H9 (cell line): ENCODE results near the gene HPS4. TPM values are rescaled to one million over a fixed set of nuclear protein-coding genes. Genes with fewer than 3 reads are reported as not detected.

Experiments used
- DNase-seq: peaks from one replicate; pipeline ENCODE4 v3.0.0-alpha.2; 2017
- H2AFZ ChIP-seq: one replicate; pipeline ENCODE4 v1.6.1; 2013; ENCODE audit warnings: mild to moderate bottlenecking, low read length, control low read depth, moderate library complexity
- H2AK5ac ChIP-seq: 2 replicates; pipeline ENCODE4 v1.6.1; 2013; ENCODE audit warnings: low read length, control low read depth, mixed read lengths; ENCODE audit not compliant: insufficient read length
- H2BK120ac ChIP-seq: one replicate; pipeline ENCODE4 v1.6.1; 2013; ENCODE audit warnings: low read depth, mild to moderate bottlenecking, low read length, control low read depth, inconsistent platforms; ENCODE audit not compliant: poor library complexity, severe bottlenecking
- H2BK12ac ChIP-seq: 2 replicates; pipeline ENCODE4 v1.6.1; 2013; ENCODE audit warnings: low read length, control low read depth, mixed read lengths, low read depth; ENCODE audit not compliant: insufficient read length
- H2BK15ac ChIP-seq: 2 replicates; pipeline ENCODE4 v1.6.1; 2013; ENCODE audit warnings: low read depth, low read length, control low read depth
- H2BK20ac ChIP-seq: one replicate; pipeline ENCODE4 v1.6.1; 2013; ENCODE audit warnings: low read depth, mild to moderate bottlenecking, low read length, control low read depth, inconsistent platforms; ENCODE audit not compliant: poor library complexity, severe bottlenecking
- H2BK5ac ChIP-seq: 2 replicates; pipeline ENCODE4 v1.6.1; 2013; ENCODE audit warnings: low read length, control low read depth, mixed read lengths; ENCODE audit not compliant: insufficient read length
- H3K14ac ChIP-seq: 2 replicates; pipeline ENCODE4 v1.6.1; 2013; ENCODE audit warnings: low read length, control low read depth; ENCODE audit not compliant: insufficient read depth
- H3K18ac ChIP-seq: 2 replicates; pipeline ENCODE4 v1.6.1; 2013; ENCODE audit warnings: low read depth, mild to moderate bottlenecking, mixed read lengths, low read length, control low read depth; ENCODE audit not compliant: insufficient read length
- H3K23ac ChIP-seq: 2 replicates; pipeline ENCODE4 v1.6.1; 2013; ENCODE audit warnings: low read length, control low read depth, mixed read lengths, low read depth; ENCODE audit not compliant: insufficient read length
- H3K23me2 ChIP-seq: 2 replicates; pipeline ENCODE4 v1.6.1; 2013; ENCODE audit warnings: low read depth, mild to moderate bottlenecking, mixed read lengths, low read length, control low read depth; ENCODE audit not compliant: insufficient read length, poor library complexity, severe bottlenecking
- H3K27ac ChIP-seq: 2 replicates; pipeline ENCODE4 v1.5.1; 2013; ENCODE audit warnings: low read length, control low read depth, mixed read lengths, low read depth; ENCODE audit not compliant: insufficient read length
- H3K27me3 ChIP-seq: 2 replicates; pipeline ENCODE4 v1.6.1; 2013; ENCODE audit warnings: low read length, control low read depth, inconsistent platforms; ENCODE audit not compliant: insufficient read depth
- H3K4ac ChIP-seq: 2 replicates; pipeline ENCODE4 v1.6.1; 2013; ENCODE audit warnings: low read depth, mild to moderate bottlenecking, control low read depth, inconsistent platforms, low read length, moderate library complexity
- H3K4me1 ChIP-seq: 2 replicates; pipeline ENCODE4 v1.6.1; 2013; ENCODE audit warnings: low read length, control low read depth, inconsistent platforms; ENCODE audit not compliant: insufficient read depth
- H3K4me2 ChIP-seq: 2 replicates; pipeline ENCODE4 v1.6.1; 2013; ENCODE audit warnings: low read length, control low read depth, mixed read lengths; ENCODE audit not compliant: insufficient read length, insufficient read depth
- H3K56ac ChIP-seq: 2 replicates; pipeline ENCODE4 v1.6.1; 2013; ENCODE audit warnings: low read depth, mild to moderate bottlenecking, mixed read lengths, low read length, control low read depth; ENCODE audit not compliant: insufficient read length
- H3K79me1 ChIP-seq: 2 replicates; pipeline ENCODE4 v1.6.1; 2013; ENCODE audit warnings: low read depth, mild to moderate bottlenecking, moderate library complexity, low read length, control low read depth, inconsistent platforms; ENCODE audit not compliant: insufficient read depth, poor library complexity, severe bottlenecking
- H3K79me2 ChIP-seq: 2 replicates; pipeline ENCODE4 v1.6.1; 2013; ENCODE audit warnings: low read length, control low read depth, inconsistent platforms; ENCODE audit not compliant: insufficient read depth
- H3K9ac ChIP-seq: 2 replicates; pipeline ENCODE4 v1.6.1; 2013; ENCODE audit warnings: low read length, control low read depth, mixed read lengths; ENCODE audit not compliant: insufficient read length; ENCODE audit errors: extremely low read depth
- H3K9me3 ChIP-seq: one replicate; pipeline ENCODE4 v1.6.1; 2013; ENCODE audit warnings: low read depth, low read length, inconsistent platforms; ENCODE audit not compliant: control insufficient read depth
- H3T11ph ChIP-seq: one replicate; pipeline ENCODE4 v1.6.1; 2013; ENCODE audit warnings: mild to moderate bottlenecking, low read length, control low read depth, inconsistent platforms
- H4K20me1 ChIP-seq: one replicate; pipeline ENCODE4 v1.6.1; 2013; ENCODE audit not compliant: control insufficient read depth, insufficient read length, insufficient read depth
- H4K5ac ChIP-seq: 2 replicates; pipeline ENCODE4 v1.6.1; 2013; ENCODE audit warnings: low read depth, mild to moderate bottlenecking, mixed read lengths, low read length, control low read depth; ENCODE audit not compliant: insufficient read length
- H4K8ac ChIP-seq: replicated peaks from 2 replicates; pipeline ENCODE4 v1.6.1; 2013; ENCODE audit warnings: low read length, control low read depth, mixed read lengths, low read depth; ENCODE audit not compliant: insufficient read length
- H4K91ac ChIP-seq: 2 replicates; pipeline ENCODE4 v1.6.1; 2013; ENCODE audit warnings: low read depth, mild to moderate bottlenecking, moderate library complexity, mixed read lengths, low read length, control low read depth; ENCODE audit not compliant: insufficient read length
- H3K27ac Mint-ChIP-seq, 3 experiments: 2 replicates in 2 of 3; 3 replicates in 1 of 3; pipeline ENCODE4 v1.8.0; 2020 to 2021; ENCODE audit warnings: mixed read lengths in 3 of 3, mild to moderate bottlenecking in 1 of 3, moderate library complexity in 1 of 3
- H3K27me3 Mint-ChIP-seq: 2 replicates; pipeline ENCODE4 v1.8.0; 2021; ENCODE audit warnings: low read depth, mild to moderate bottlenecking, moderate library complexity, mixed read lengths
- H3K36me3 Mint-ChIP-seq, 3 experiments: 2 replicates in 2 of 3; 3 replicates in 1 of 3; pipeline ENCODE4 v1.8.0; 2020 to 2021; ENCODE audit warnings: low read depth in 3 of 3, mixed read lengths in 3 of 3; ENCODE audit not compliant: insufficient read depth in 1 of 3
- H3K4me1 Mint-ChIP-seq, 2 experiments: 2 replicates each; pipeline ENCODE4 v1.8.0; 2020; ENCODE audit warnings: mixed read lengths in 2 of 2
- H3K4me3 Mint-ChIP-seq, 2 experiments: 2 replicates in 1 of 2; 3 replicates in 1 of 2; pipeline ENCODE4 v1.8.0; 2020 to 2021; ENCODE audit warnings: mild to moderate bottlenecking in 2 of 2, mixed read lengths in 2 of 2, moderate library complexity in 1 of 2
- H3K9me3 Mint-ChIP-seq, 2 experiments: 2 replicates in 1 of 2; 3 replicates in 1 of 2; pipeline ENCODE4 v1.8.0; 2020; ENCODE audit warnings: mild to moderate bottlenecking in 2 of 2, mixed read lengths in 2 of 2, moderate library complexity in 1 of 2
- WGBS: extraction: QIAGEN DNeasy Blood & Tissue Kit; methylation state at CpG from one replicate; pipeline ENCODE4 v1.1.7; 2013; ENCODE audit warnings: missing lambda C conversion rate, low lambda C conversion rate, mixed read lengths; ENCODE audit not compliant: insufficient read length; ENCODE audit errors: extremely low coverage; 5-methylcytosine and 5-hydroxymethylcytosine counted together
- total RNA-seq: library from RNA; stranded (reverse); gene quantifications from 2 replicates; pipeline ENCODE4 v1.2.1, GENCODE V29; 2021
- TF ChIP-seq, protein P1 (sequence below): fragments of 200-600 bp; sonication (generic); conservative IDR thresholded peaks from 3 replicates; pipeline ENCODE4 v1.8.0; 2021; ENCODE audit warnings: antibody characterized with exemption, mild to moderate bottlenecking

HPS4 gene
- total RNA-seq, 1 experiment from 2014 or later, result 26.2 TPM

DNA sequence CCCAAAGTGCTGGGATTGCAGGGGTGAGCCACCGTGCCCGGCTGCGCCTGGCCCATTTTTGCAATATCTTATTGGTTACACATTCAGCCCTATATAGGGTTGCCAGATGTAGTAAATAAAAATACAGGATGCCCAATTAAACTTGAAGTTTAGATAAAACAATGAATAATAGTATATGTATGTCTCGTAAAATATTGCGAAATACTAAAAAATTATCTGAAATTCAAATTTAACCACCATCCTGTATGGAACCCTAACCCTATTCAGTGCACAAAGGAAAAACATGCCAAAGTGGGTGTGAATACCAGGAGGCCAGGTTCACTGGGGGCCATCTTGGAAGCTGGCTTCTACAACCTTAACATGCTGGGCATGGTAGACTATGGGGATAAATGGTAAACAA, 33.8 kb upstream of the HPS4 start:
- Histone ChIP-seq H2BK20ac (no peak overlapping the region), H3K23ac (no peak overlapping the region), H2BK5ac (no peak overlapping the region), H3K9me3 (no peaks in the 10 kb centered on the region), H3T11ph (no peak overlapping the region), H3K56ac (no peak overlapping the region), H3K27me3 (no peaks in the 10 kb centered on the region), H2BK120ac (no peak overlapping the region), H2BK15ac (no peak overlapping the region), H3K14ac (no peak overlapping the region), H2BK12ac (no peak overlapping the region), H3K18ac (no peak overlapping the region), H2AFZ (no peak overlapping the region), H3K27ac (no peak overlapping the region), H4K91ac (no peak overlapping the region), H3K79me2 (no peaks in the 10 kb centered on the region; the same call in 1 of the 2 replicates), H3K79me1 (no peaks in the 10 kb centered on the region), H4K8ac (no peak overlapping the region), H4K20me1 (no peaks in the 10 kb centered on the region), H3K9ac (no peak overlapping the region), H2AK5ac (no peak overlapping the region), H4K5ac (no peak overlapping the region), H3K4ac (no peak overlapping the region), H3K4me1 (no peaks in the 10 kb centered on the region), H3K23me2 (peaks cover 4% of the 10 kb centered on the region), H3K4me2 (no peak overlapping the region)
- H3K4me3 Mint-ChIP-seq, result no peak overlapping the region
- WGBS, result no CpG with 5 or more reads among the region's 5 CpGs
- H3K27ac Mint-ChIP-seq, result no peak overlapping the region
- peaks cover 11 to 13% of the 10 kb centered on the region in 2 experiments for H3K4me1 Mint-ChIP-seq
- H3K36me3 Mint-ChIP-seq, result no peaks in the 10 kb centered on the region
- DNase-seq, result no peak
- no peaks in the 10 kb centered on the region for H3K9me3 Mint-ChIP-seq
- TF ChIP-seq, protein P1, sequence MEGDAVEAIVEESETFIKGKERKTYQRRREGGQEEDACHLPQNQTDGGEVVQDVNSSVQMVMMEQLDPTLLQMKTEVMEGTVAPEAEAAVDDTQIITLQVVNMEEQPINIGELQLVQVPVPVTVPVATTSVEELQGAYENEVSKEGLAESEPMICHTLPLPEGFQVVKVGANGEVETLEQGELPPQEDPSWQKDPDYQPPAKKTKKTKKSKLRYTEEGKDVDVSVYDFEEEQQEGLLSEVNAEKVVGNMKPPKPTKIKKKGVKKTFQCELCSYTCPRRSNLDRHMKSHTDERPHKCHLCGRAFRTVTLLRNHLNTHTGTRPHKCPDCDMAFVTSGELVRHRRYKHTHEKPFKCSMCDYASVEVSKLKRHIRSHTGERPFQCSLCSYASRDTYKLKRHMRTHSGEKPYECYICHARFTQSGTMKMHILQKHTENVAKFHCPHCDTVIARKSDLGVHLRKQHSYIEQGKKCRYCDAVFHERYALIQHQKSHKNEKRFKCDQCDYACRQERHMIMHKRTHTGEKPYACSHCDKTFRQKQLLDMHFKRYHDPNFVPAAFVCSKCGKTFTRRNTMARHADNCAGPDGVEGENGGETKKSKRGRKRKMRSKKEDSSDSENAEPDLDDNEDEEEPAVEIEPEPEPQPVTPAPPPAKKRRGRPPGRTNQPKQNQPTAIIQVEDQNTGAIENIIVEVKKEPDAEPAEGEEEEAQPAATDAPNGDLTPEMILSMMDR, result no peak
- no peaks in the 10 kb centered on the region for H3K27me3 Mint-ChIP-seq
